KMS-11 (cell line): ENCODE results near the gene PCED1B.
"Not testable (repeated sequence)": the region's sequence is repeated elsewhere in the genome, so short reads cannot be mapped to it uniquely, and the experiment has no call there.

Experiments
- H2AFZ ChIP-seq: fragments of 200-600 bp; sonication (generic); 2 replicates; pipeline ENCODE4 v1.6.1; 2016; ENCODE audit warnings: antibody characterized with exemption, mixed run types, low read depth
- H3K27ac ChIP-seq: fragments of 200-600 bp; sonication (generic); 2 replicates; pipeline ENCODE4 v1.6.1; 2016; ENCODE audit warnings: mild to moderate bottlenecking, mixed run types
- H3K27me3 ChIP-seq: fragments of 200-600 bp; sonication (generic); 2 replicates; pipeline ENCODE4 v1.6.1; 2017; ENCODE audit warnings: mild to moderate bottlenecking, low read depth, mixed run types, moderate library complexity; ENCODE audit not compliant: insufficient read depth
- H3K36me3 ChIP-seq: fragments of 200-600 bp; sonication (generic); 2 replicates; pipeline ENCODE4 v1.6.1; 2017; ENCODE audit warnings: mild to moderate bottlenecking, mixed run types; ENCODE audit not compliant: insufficient read depth
- H3K4me1 ChIP-seq: fragments of 200-600 bp; sonication (generic); 2 replicates; pipeline ENCODE4 v1.6.1; 2016; ENCODE audit warnings: mild to moderate bottlenecking, low read depth, mixed run types; ENCODE audit not compliant: poor library complexity, severe bottlenecking
- H3K4me2 ChIP-seq: fragments of 200-600 bp; sonication (generic); 2 replicates; pipeline ENCODE4 v1.7.0; 2016; ENCODE audit warnings: mild to moderate bottlenecking, mixed run types
- H3K4me3 ChIP-seq: fragments of 200-600 bp; sonication (generic); IDR thresholded peaks from 2 replicates; pipeline ENCODE4 v1.6.1; 2017; ENCODE audit warnings: low read depth, low read length, mixed read lengths; ENCODE audit not compliant: insufficient read depth
- H3K79me2 ChIP-seq: fragments of 200-600 bp; sonication (generic); 2 replicates; pipeline ENCODE4 v1.6.1; 2016; ENCODE audit warnings: low read depth, mixed run types; ENCODE audit not compliant: insufficient read depth
- H3K9ac ChIP-seq: fragments of 200-600 bp; sonication (generic); 2 replicates; pipeline ENCODE4 v1.6.1; 2016; ENCODE audit warnings: mild to moderate bottlenecking, mixed run types
- H4K20me1 ChIP-seq: fragments of 200-600 bp; sonication (generic); 2 replicates; pipeline ENCODE4 v1.6.1; 2016; ENCODE audit warnings: mild to moderate bottlenecking, mixed run types; ENCODE audit not compliant: insufficient read depth
- CTCF ChIP-seq: fragments of 200-600 bp; sonication (generic); conservative IDR thresholded peaks from 2 replicates; pipeline ENCODE4 v1.6.1; 2017; ENCODE audit warnings: low read depth, mild to moderate bottlenecking, antibody characterized with exemption, low read length, moderate library complexity, mixed read lengths

Gene PCED1B

GRCh38 chr12:47052274-47052673, 27.1 kb upstream of the PCED1B start:
- H4K20me1 ChIP-seq = no peaks in the 10 kb centered on the region
- no peak overlapping the region for H3K9ac ChIP-seq
- H2AFZ ChIP-seq = no peak overlapping the region
- H3K4me2 ChIP-seq = no peak overlapping the region
- H3K4me1 ChIP-seq = no peaks in the 10 kb centered on the region
- H3K4me3 ChIP-seq = no peak overlapping the region
- no peaks in the 10 kb centered on the region for H3K36me3 ChIP-seq
- no peak overlapping the region for H3K27ac ChIP-seq
- TF ChIP-seq CTCF = no peak
- no peaks in the 10 kb centered on the region for H3K79me2 ChIP-seq
- H3K27me3 ChIP-seq = no peaks in the 10 kb centered on the region

GRCh38 chr12:47053961-47054360, 25.5 kb upstream of the PCED1B start:
- H3K9ac ChIP-seq = no peak overlapping the region
- H3K36me3 ChIP-seq = no peaks in the 10 kb centered on the region
- H3K79me2 ChIP-seq = no peaks in the 10 kb centered on the region
- no peak for TF ChIP-seq CTCF
- no peaks in the 10 kb centered on the region for H3K4me1 ChIP-seq
- H3K4me2 ChIP-seq = no peak overlapping the region
- H2AFZ ChIP-seq = no peak overlapping the region
- no peaks in the 10 kb centered on the region for H3K27me3 ChIP-seq
- no peak overlapping the region for H3K4me3 ChIP-seq
- no peak overlapping the region for H3K27ac ChIP-seq
- no peaks in the 10 kb centered on the region for H4K20me1 ChIP-seq

- Histone ChIP-seq H3K4me1 (no peaks in the 10 kb centered on the region), H4K20me1 (no peaks in the 10 kb centered on the region), H3K36me3 (no peaks in the 10 kb centered on the region), H3K27me3 (no peaks in the 10 kb centered on the region), H3K9ac (no peak overlapping the region), H3K4me3 (no peak overlapping the region), H3K4me2 (no peak overlapping the region), H3K79me2 (no peaks in the 10 kb centered on the region), H2AFZ (no peak overlapping the region), H3K27ac (no peak overlapping the region)
- no peak for TF ChIP-seq CTCF
These were observed 24.8 kb upstream of the PCED1B start for GRCh38 chr12:47054659-47055058.

GRCh38 chr12:47055856-47056255, 23.6 kb upstream of the PCED1B start:
- not testable (repeated sequence) for H3K4me2 ChIP-seq, H3K9ac ChIP-seq, H3K4me3 ChIP-seq, H3K4me1 ChIP-seq, H4K20me1 ChIP-seq, H2AFZ ChIP-seq, H3K36me3 ChIP-seq, H3K27ac ChIP-seq, H3K27me3 ChIP-seq, H3K79me2 ChIP-seq

- not testable (repeated sequence) for H2AFZ ChIP-seq, H3K79me2 ChIP-seq, H3K36me3 ChIP-seq, H3K27ac ChIP-seq, H3K4me2 ChIP-seq, H4K20me1 ChIP-seq, H3K4me3 ChIP-seq, H3K4me1 ChIP-seq, H3K9ac ChIP-seq, H3K27me3 ChIP-seq
These were observed 22.5 kb upstream of the PCED1B start for GRCh38 chr12:47056944-47057343.

GRCh38 chr12:47058640-47059039, 20.8 kb upstream of the PCED1B start:
- H3K79me2 ChIP-seq, H3K4me2 ChIP-seq, H3K36me3 ChIP-seq, H3K4me1 ChIP-seq, H3K27ac ChIP-seq, H3K27me3 ChIP-seq, H3K9ac ChIP-seq, H4K20me1 ChIP-seq, H3K4me3 ChIP-seq, H2AFZ ChIP-seq: not testable (repeated sequence)
